OCI-LY1 (cell line): ENCODE data around the gene IFRD1.
A peak's percentile ranks its signal among the peaks of the same experiment; 100 is the strongest.

ENCODE experiments used
- H2AFZ ChIP-seq: fragments of 200-600 bp; sonication (generic), shearing (Covaris generic); 2 replicates; pipeline ENCODE4 v1.6.0; 2014; ENCODE audit warnings: antibody characterized with exemption, mild to moderate bottlenecking, low read length
- H3F3A ChIP-seq: fragments of 200-600 bp; sonication (generic), shearing (Covaris generic); 2 replicates; pipeline ENCODE4 v1.6.0; 2014; ENCODE audit warnings: mild to moderate bottlenecking, antibody characterized with exemption, low read length, moderate library complexity; ENCODE audit not compliant: insufficient read depth
- H3K27ac ChIP-seq: fragments of 200-600 bp; sonication (generic); 2 replicates; pipeline ENCODE4 v1.5.1; 2014; ENCODE audit warnings: low read length, mixed run types, mild to moderate bottlenecking, low read depth; ENCODE audit not compliant: poor library complexity, severe bottlenecking
- H3K27me3 ChIP-seq: fragments of 200-600 bp; sonication (generic); 2 replicates; pipeline ENCODE4 v1.6.0; 2014; ENCODE audit warnings: antibody characterized with exemption, mild to moderate bottlenecking, low read length, moderate library complexity; ENCODE audit not compliant: insufficient read depth
- H3K36me3 ChIP-seq: fragments of 200-600 bp; sonication (generic); 2 replicates; pipeline ENCODE4 v1.6.1; 2014; ENCODE audit warnings: mild to moderate bottlenecking, antibody characterized with exemption, low read length, moderate library complexity, mixed read lengths; ENCODE audit not compliant: insufficient read depth
- H3K4me1 ChIP-seq: fragments of 200-600 bp; sonication (generic); 2 replicates; pipeline ENCODE4 v1.5.1; 2014; ENCODE audit warnings: mild to moderate bottlenecking, low read length, moderate library complexity; ENCODE audit not compliant: insufficient read depth, severe bottlenecking
- H3K4me2 ChIP-seq: fragments of 200-600 bp; sonication (generic), shearing (Covaris generic); 2 replicates; pipeline ENCODE4 v1.6.1; 2014; ENCODE audit warnings: low read length
- H3K4me3 ChIP-seq: fragments of 200-600 bp; sonication (generic); 2 replicates; pipeline ENCODE4 v1.5.1; 2014; ENCODE audit warnings: low read length, low read depth, mild to moderate bottlenecking, mixed read lengths; ENCODE audit not compliant: poor library complexity, severe bottlenecking
- H3K79me2 ChIP-seq: fragments of 200-600 bp; shearing (Covaris generic); 2 replicates; pipeline ENCODE4 v1.6.1; 2016; ENCODE audit warnings: mixed run types, low read length, mixed read lengths; ENCODE audit not compliant: insufficient read depth
- H3K9ac ChIP-seq: fragments of 200-600 bp; sonication (generic), shearing (Covaris generic); 2 replicates; pipeline ENCODE4 v1.6.1; 2014; ENCODE audit warnings: mild to moderate bottlenecking, low read length, mixed read lengths
- H3K9me2 ChIP-seq: fragments of 200-600 bp; sonication (generic), shearing (Covaris generic); 2 replicates; pipeline ENCODE4 v1.6.1; 2014; ENCODE audit warnings: low read depth, mild to moderate bottlenecking, low read length, mixed read lengths
- H3K9me3 ChIP-seq: fragments of 200-600 bp; shearing (Covaris generic); 2 replicates; pipeline ENCODE4 v1.6.1; 2014; ENCODE audit warnings: low read length, mixed read lengths
- H4K20me1 ChIP-seq: fragments of 200-600 bp; sonication (generic), shearing (Covaris generic); 2 replicates; pipeline ENCODE4 v1.6.0; 2016; ENCODE audit warnings: mild to moderate bottlenecking, low read length; ENCODE audit not compliant: insufficient read depth
- EZH2 ChIP-seq: fragments of 200-600 bp; sonication (generic), shearing (Covaris generic); IDR thresholded peaks from 2 replicates; pipeline ENCODE4 v1.8.0; 2017; ENCODE audit warnings: borderline replicate concordance, mixed run types, mild to moderate bottlenecking, antibody characterized with exemption, low read length, moderate library complexity, mixed read lengths
- TF ChIP-seq, protein P1 (sequence below): fragments of 200-600 bp; sonication (generic), shearing (Covaris generic); IDR thresholded peaks from 2 replicates; pipeline ENCODE4 v1.5.1; 2017; ENCODE audit warnings: mild to moderate bottlenecking, antibody characterized with exemption, low read length, moderate library complexity, mixed read lengths

The IFRD1 gene

DNA sequence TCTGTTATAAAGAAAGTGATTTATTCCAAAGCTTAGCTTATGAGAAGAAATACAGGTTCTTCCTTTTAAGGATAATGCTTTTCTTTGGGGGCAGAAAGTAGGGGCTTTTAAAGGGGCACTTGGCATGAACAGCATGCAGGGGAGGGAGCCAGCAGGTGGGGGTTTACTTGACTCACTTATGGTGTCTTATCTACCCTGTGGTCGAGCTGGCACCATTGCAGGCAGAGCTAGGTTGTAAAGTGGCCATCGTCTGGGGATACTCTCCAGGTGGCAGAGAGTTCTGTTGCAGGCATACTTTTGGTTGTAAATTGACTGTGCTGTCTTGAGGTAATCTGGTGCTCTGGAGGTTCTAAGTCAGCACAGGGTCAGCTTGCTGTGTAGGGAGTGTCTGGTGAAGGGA is 26.3 kb upstream of the IFRD1 start:
- H3K27ac ChIP-seq: no peak overlapping the region
- peaks cover 38% of the 10 kb centered on the region for H3K4me1 ChIP-seq
- no peaks in the 10 kb centered on the region for H3K79me2 ChIP-seq
- no peak overlapping the region for H3K9ac ChIP-seq
- H3F3A ChIP-seq: no peaks in the 10 kb centered on the region
- H3K27me3 ChIP-seq: no peaks in the 10 kb centered on the region
- no peaks in the 10 kb centered on the region for H3K36me3 ChIP-seq
- H3K4me3 ChIP-seq: no peak overlapping the region
- H3K9me3 ChIP-seq: no peaks in the 10 kb centered on the region
- TF ChIP-seq, protein P1, sequence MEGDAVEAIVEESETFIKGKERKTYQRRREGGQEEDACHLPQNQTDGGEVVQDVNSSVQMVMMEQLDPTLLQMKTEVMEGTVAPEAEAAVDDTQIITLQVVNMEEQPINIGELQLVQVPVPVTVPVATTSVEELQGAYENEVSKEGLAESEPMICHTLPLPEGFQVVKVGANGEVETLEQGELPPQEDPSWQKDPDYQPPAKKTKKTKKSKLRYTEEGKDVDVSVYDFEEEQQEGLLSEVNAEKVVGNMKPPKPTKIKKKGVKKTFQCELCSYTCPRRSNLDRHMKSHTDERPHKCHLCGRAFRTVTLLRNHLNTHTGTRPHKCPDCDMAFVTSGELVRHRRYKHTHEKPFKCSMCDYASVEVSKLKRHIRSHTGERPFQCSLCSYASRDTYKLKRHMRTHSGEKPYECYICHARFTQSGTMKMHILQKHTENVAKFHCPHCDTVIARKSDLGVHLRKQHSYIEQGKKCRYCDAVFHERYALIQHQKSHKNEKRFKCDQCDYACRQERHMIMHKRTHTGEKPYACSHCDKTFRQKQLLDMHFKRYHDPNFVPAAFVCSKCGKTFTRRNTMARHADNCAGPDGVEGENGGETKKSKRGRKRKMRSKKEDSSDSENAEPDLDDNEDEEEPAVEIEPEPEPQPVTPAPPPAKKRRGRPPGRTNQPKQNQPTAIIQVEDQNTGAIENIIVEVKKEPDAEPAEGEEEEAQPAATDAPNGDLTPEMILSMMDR: no peak
- no peak for TF ChIP-seq EZH2
- no peak overlapping the region for H2AFZ ChIP-seq
- no peaks in the 10 kb centered on the region for H4K20me1 ChIP-seq
- no peaks in the 10 kb centered on the region for H3K9me2 ChIP-seq
- 0 out of 2 replicates have a peak overlapping the region, but pooled peaks have one; percentile 56 for H3K4me2 ChIP-seq

DNA sequence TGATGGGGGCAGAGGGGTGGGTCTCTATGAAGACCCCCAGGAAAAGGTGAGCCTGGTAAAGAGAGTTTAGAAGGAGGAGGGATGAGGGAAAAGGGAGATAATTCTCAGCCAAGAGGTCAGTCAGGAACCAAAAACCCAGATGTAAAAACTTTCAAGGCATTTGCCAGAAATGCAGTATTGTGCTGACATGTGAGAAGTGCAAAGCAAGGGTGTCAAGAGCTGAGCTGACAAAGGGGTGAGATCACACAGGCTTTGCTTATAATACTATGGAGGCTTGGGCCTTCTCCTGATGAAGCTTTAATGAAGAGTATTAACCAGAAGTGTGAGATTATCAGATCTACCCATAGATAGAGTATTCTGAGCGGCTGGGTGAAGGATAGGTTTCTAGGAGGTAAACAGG is 22.3 kb upstream of the IFRD1 start:
- Histone ChIP-seq H4K20me1 (no peaks in the 10 kb centered on the region), H3K4me1 (peaks cover 13% of the 10 kb centered on the region), H3K9me2 (no peaks in the 10 kb centered on the region), H3F3A (no peaks in the 10 kb centered on the region), H3K4me3 (no peak overlapping the region), H3K27ac (no peak overlapping the region), H3K79me2 (no peaks in the 10 kb centered on the region), H3K9me3 (no peaks in the 10 kb centered on the region), H3K4me2 (no peak overlapping the region), H3K9ac (no peak overlapping the region), H3K36me3 (no peaks in the 10 kb centered on the region), H2AFZ (no peak overlapping the region), H3K27me3 (no peaks in the 10 kb centered on the region)
- TF ChIP-seq, protein P1: no peak
- no peak for TF ChIP-seq EZH2

DNA sequence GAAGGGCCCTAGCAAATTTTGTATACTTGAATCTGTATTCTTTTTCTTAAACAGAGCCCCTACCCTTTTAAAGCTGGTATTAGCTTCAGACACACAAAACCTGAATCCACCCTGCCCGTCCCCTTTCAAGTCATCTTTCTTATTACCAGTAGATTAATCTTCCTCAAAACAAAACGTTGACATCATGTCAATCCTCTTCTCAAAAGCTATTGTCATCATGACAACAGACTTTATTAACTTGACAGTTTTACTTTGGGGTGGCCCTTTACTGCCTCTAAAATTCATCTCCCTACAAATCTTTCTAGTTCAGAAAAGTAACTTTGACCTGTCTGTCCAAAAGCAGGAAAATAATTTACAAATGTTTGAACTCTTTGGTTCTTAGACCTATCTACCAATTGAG is 21.5 kb upstream of the IFRD1 start:
- Histone ChIP-seq H3K27me3 (no peaks in the 10 kb centered on the region), H3K79me2 (no peaks in the 10 kb centered on the region), H3K9ac (no peak overlapping the region), H3K4me1 (peaks cover 5% of the 10 kb centered on the region), H3K4me3 (no peak overlapping the region), H4K20me1 (no peaks in the 10 kb centered on the region), H3K27ac (no peak overlapping the region), H3F3A (no peaks in the 10 kb centered on the region), H3K9me3 (no peaks in the 10 kb centered on the region), H2AFZ (no peak overlapping the region), H3K36me3 (no peaks in the 10 kb centered on the region), H3K4me2 (no peak overlapping the region), H3K9me2 (no peaks in the 10 kb centered on the region)
- no peak for TF ChIP-seq EZH2
- TF ChIP-seq, protein P1: no peak
